NCI-H524 treated with DMSO at 0.1 percent for 48 hours (cell line): ENCODE data around the gene NFAM1.

Experiments used
- DNase-seq: peaks from one replicate; lab custom pipeline; 2025; lab: John Stamatoyannopoulos, UW

Gene NFAM1

GRCh38 chr22:42334875-42335512, 97.2 kb downstream of the NFAM1 start:
- no peak for DNase-seq

GRCh38 chr22:42333544-42333943, 98.7 kb downstream of the NFAM1 start:
- no peak for DNase-seq

DNA sequence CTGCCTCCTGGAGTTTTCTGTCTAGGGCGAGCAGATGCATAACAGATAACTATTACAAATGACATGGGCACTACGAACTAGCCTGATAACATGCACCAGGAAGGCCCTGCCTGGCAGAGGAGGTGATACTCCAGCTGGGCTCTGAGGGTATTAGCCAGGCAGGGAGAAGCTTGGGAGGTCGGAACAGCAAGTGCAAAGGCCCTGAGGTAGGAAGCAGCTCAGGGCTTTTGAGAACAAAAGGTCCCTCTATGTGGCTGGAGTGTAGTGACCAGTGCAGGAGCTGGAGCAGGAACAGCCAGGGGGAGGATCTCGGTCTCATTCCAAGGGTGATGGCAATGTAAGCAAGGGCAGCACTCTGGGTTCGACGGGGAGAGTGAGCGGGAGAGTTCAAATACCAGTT, 100.1 kb downstream of the NFAM1 start:
- no peak for DNase-seq

DNA sequence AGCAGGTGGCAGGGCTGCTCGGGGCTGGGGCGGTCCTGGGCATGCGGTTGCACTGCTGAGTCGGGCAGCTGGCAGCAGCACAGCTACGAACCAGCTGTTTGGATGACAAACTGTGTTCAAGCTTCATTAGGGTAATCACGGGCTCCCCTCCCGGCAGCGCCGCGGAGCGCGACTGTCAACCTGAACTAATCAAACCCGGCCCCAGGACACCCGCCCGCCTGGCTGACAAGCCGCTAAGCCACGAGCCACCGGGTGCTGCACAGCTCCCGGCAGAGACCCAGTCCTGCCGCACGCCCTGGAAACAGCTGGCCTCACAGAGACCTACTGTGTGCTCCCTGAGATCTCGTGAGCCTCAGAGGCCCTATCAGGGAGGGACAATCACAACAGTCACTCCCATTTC, 101.2 kb downstream of the NFAM1 start:
- peak; percentile 68 for DNase-seq
